ES-I3 (cell line): ENCODE results near the gene PCDH12.

ENCODE experiments used
- H3K36me3 ChIP-seq: 2 replicates; pipeline ENCODE4 v1.6.1; 2013; ENCODE audit warnings: mild to moderate bottlenecking, low read length, control low read depth, moderate library complexity; ENCODE audit not compliant: insufficient read depth
- H3K4me1 ChIP-seq: 2 replicates; pipeline ENCODE4 v1.6.1; 2013; ENCODE audit warnings: mild to moderate bottlenecking, control low read depth, low read length; ENCODE audit not compliant: insufficient read depth
- H3K9ac ChIP-seq: 2 replicates; pipeline ENCODE4 v1.6.1; 2013; ENCODE audit warnings: low read depth, mild to moderate bottlenecking, low read length, moderate library complexity
- H3K9me3 ChIP-seq: 2 replicates; pipeline ENCODE4 v1.6.1; 2013; ENCODE audit warnings: mild to moderate bottlenecking, low read length, moderate library complexity; ENCODE audit not compliant: control insufficient read depth, insufficient read depth

The PCDH12 gene

GRCh38 chr5:141902015-141902814 is 55.8 kb downstream of the PCDH12 start:
- no peaks in the 10 kb centered on the region for H3K36me3 ChIP-seq
- no peaks in the 10 kb centered on the region for H3K4me1 ChIP-seq
- H3K9me3 ChIP-seq: no peaks in the 10 kb centered on the region
- no peak overlapping the region for H3K9ac ChIP-seq

- H3K9ac ChIP-seq: no peak overlapping the region
- H3K36me3 ChIP-seq: no peaks in the 10 kb centered on the region
- H3K9me3 ChIP-seq: no peaks in the 10 kb centered on the region
- H3K4me1 ChIP-seq: no peaks in the 10 kb centered on the region
These were observed 59.5 kb downstream of the PCDH12 start for GRCh38 chr5:141898448-141899049.

GRCh38 chr5:141897425-141897824 is 60.6 kb downstream of the PCDH12 start:
- Histone ChIP-seq H3K9me3 (no peaks in the 10 kb centered on the region), H3K36me3 (no peaks in the 10 kb centered on the region), H3K4me1 (no peaks in the 10 kb centered on the region), H3K9ac (no peak overlapping the region)
